HL-60/S4 treated with retinoic acid at 250 ng/mL for 4 days and 3 days (cell line): ENCODE results near the gene TEX26.

ENCODE experiments used
- in situ Hi-C: fragments of 300-500 bp; cut with MboI; formaldehyde crosslinking; loops from 2 replicates; pipeline ENCODE4 v1.7.0; 2022; ENCODE audit warnings: low sequenced_read_pairs

TEX26 gene

GRCh38 chr13:31011193-31011860, 78.9 kb downstream of the TEX26 start:
- in situ Hi-C loops = no loop called here

GRCh38 chr13:31011901-31012654, 79.6 kb downstream of the TEX26 start:
- in situ Hi-C loops = no loop called here

- in situ Hi-C loops = no loop called here
These were observed 80.2 kb downstream of the TEX26 start for GRCh38 chr13:31012655-31013024.

DNA sequence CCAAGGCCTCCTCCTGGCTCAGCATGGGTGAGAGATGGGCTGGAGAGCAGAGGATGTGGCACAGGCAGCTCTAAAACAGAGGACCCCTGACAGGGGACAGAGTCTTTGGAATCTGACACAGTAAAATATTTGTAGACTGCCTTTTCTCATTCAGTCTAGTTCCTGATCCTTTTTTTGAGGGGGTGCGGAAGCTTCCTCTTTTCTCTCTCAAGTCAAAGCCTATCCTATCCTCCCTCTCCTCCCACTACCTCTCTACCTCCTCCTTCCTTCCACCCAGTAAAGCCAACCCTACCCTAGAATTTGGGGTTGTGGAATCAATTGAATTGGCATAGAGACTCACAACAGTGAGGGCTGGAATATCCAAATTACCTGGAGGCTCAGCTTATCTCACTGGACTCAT, 82.0 kb downstream of the TEX26 start:
- in situ Hi-C loops = no loop called here

DNA sequence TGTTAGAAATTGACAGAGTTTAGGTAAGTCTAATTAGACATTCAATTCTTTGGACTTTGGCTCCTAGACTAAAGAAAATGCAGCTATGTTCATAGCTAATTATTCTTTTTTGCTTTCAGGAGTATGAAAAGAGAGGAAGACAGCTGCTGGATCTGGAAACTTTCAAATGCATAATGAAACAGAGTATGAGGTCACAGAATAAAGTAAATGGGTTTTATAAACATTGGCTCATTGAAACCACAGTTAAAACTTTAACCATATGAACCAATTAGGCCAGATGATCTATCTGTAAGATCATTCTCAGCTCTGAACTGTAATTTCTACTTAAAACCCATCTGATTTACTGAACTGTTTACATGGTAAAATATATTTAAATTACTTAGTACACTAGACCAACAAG, 82.7 kb downstream of the TEX26 start:
- in situ Hi-C loops = no loop called here

- in situ Hi-C loops = no loop called here
These were observed 84.2 kb downstream of the TEX26 start for GRCh38 chr13:31016342-31017325.

DNA sequence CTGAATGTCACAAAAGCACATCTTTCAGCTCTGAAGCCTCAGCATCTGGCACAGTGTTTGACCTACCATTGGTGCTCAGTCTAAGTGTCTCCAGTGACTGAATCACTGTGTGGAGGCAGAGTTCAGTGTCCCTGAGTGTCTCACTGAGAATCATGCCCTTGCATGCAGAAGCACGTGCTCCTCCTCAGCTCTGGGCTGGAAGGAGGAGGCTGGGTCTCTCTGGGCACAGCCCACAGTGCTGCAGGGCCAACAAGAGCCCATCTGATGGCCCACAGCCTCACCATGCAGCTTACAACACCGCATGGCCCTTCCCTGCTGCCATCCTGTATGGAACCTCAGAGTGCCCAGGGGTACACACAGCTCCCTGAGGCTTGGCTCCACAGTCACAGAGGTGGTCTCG, 86.1 kb downstream of the TEX26 start:
- in situ Hi-C loops = no loop called here

DNA sequence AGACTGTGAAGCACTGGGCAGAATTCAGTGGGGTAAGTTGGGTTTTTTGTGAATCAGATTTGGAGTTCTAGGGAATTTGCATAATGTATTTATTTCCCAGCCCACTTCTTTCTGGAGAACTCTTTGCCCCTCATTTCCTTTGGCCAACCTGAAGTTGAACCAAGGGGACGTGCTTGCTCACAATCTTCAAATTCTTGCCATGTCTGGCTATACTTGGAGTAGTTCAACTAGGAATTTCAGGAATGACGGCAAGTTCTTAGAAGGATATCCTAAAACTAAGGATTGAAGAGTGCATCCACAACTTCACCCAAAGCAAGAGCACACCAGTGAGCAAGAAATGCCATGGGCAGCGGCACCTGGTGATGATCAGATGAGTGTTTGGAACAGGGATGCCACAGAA, 88.5 kb downstream of the TEX26 start:
- in situ Hi-C loops = no loop called here

- in situ Hi-C loops = no loop called here
These were observed 89.9 kb downstream of the TEX26 start for GRCh38 chr13:31022288-31022895.

- in situ Hi-C loops = no loop called here
These were observed 90.6 kb downstream of the TEX26 start for GRCh38 chr13:31022928-31023530.
